ENCODE measurements around the gene GALNTL6.

GALNTL6 gene

GRCh38 chr4:171834640-171835039 is 21.4 kb downstream of the GALNTL6 start:
- H3K4me1 ChIP-seq (ENCODE audit: control insufficient read depth, insufficient read depth, low read length): no peaks in the 10 kb centered on the region
- no peaks in the 10 kb centered on the region for H3K9me3 ChIP-seq (ENCODE audit: control insufficient read depth, insufficient read depth, low read length)

DNA sequence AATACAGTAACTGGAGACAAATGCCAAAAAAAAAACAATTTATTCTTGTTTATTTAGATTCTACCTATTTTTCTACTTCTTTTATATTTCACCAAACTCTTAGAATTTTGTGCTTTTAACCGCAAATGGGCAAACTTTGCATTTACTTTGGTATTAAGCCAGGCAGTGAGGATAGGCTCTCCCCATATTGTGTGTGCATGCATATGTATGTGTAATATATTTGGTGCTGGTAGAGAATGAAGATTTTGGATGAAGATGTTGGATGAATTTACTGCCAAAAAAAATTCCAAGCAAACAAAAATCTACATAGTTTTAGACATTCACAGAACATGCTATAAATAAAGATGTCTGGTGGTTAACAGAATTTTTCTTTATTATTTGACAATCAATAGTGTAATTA is 30.3 kb downstream of the GALNTL6 start:
- H3K4me1 ChIP-seq (ENCODE audit: control insufficient read depth, insufficient read depth, low read length): no peaks in the 10 kb centered on the region
- H3K27me3 ChIP-seq (ENCODE audit: control insufficient read depth, insufficient read depth, low read length): no peaks in the 10 kb centered on the region
- H3K4me3 ChIP-seq (ENCODE audit: low read depth, low read length): no peak overlapping the region
- H3K36me3 ChIP-seq (ENCODE audit: control insufficient read depth, insufficient read depth, low read length): no peaks in the 10 kb centered on the region
- H3K9ac ChIP-seq (ENCODE audit: low read depth, low read length): no peak overlapping the region
- no peaks in the 10 kb centered on the region for H3K9me3 ChIP-seq (ENCODE audit: control insufficient read depth, insufficient read depth, low read length)

More at GRCh38 chr4:171834640-171835039, 21.4 kb downstream of the GALNTL6 start:
- Histone ChIP-seq H3K36me3 (ENCODE audit: control insufficient read depth, insufficient read depth, low read length) (no peaks in the 10 kb centered on the region), H3K4me3 (ENCODE audit: low read depth, low read length) (no peak overlapping the region), H3K27me3 (ENCODE audit: control insufficient read depth, insufficient read depth, low read length) (no peaks in the 10 kb centered on the region), H3K9ac (ENCODE audit: low read depth, low read length) (no peak overlapping the region)

DNA sequence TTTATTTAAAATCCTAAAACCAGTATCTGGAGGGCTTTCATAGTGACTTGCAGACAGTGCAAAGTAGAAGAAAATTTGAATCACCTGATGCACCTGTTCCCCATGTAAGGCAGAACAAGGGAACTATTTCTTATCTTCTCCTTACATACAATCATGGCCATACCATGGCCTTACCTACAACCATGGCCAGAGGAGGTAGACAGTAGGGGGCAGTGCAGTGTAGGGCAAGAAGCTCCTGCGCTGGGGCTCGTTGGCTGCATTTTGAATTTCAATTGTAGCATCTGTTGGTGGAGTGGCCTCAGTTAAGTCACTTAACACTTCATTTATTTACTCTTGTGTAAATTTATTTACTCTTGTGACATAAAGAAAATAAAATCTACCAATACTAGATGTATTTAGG is 33.0 kb downstream of the GALNTL6 start:
- Histone ChIP-seq H3K27me3 (ENCODE audit: control insufficient read depth, insufficient read depth, low read length) (no peaks in the 10 kb centered on the region), H3K4me1 (ENCODE audit: control insufficient read depth, insufficient read depth, low read length) (peaks cover 3% of the 10 kb centered on the region), H3K36me3 (ENCODE audit: control insufficient read depth, insufficient read depth, low read length) (no peaks in the 10 kb centered on the region), H3K9ac (ENCODE audit: low read depth, low read length) (no peak overlapping the region), H3K9me3 (ENCODE audit: control insufficient read depth, insufficient read depth, low read length) (no peaks in the 10 kb centered on the region), H3K4me3 (ENCODE audit: low read depth, low read length) (no peak overlapping the region)

DNA sequence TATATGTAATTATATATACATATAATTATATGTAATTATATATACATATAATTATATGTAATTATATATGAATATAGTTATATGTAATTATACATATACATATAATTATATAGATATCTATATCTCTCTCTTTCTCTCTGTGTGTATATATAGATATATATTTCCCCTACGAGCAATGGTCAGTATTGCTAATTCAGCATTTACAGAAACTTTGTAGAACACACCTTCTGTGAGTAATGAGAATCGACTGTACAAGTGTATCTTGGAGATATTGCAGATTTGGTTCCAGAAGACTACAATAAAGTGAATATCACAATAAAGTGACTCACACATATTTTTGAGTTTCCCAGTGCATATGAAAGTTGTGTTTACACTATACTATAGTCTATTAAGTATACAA is 33.7 kb downstream of the GALNTL6 start:
- no peaks in the 10 kb centered on the region for H3K9me3 ChIP-seq (ENCODE audit: control insufficient read depth, insufficient read depth, low read length)
- H3K9ac ChIP-seq (ENCODE audit: low read depth, low read length): no peak overlapping the region
- H3K36me3 ChIP-seq (ENCODE audit: control insufficient read depth, insufficient read depth, low read length): no peaks in the 10 kb centered on the region
- H3K4me3 ChIP-seq (ENCODE audit: low read depth, low read length): no peak overlapping the region
- H3K4me1 ChIP-seq (ENCODE audit: control insufficient read depth, insufficient read depth, low read length): peaks cover 5% of the 10 kb centered on the region
- H3K27me3 ChIP-seq (ENCODE audit: control insufficient read depth, insufficient read depth, low read length): no peaks in the 10 kb centered on the region

GRCh38 chr4:171847751-171848150 is 34.5 kb downstream of the GALNTL6 start:
- no peak overlapping the region for H3K4me3 ChIP-seq (ENCODE audit: low read depth, low read length)
- H3K36me3 ChIP-seq (ENCODE audit: control insufficient read depth, insufficient read depth, low read length): no peaks in the 10 kb centered on the region
- H3K9ac ChIP-seq (ENCODE audit: low read depth, low read length): no peak overlapping the region
- H3K9me3 ChIP-seq (ENCODE audit: control insufficient read depth, insufficient read depth, low read length): no peaks in the 10 kb centered on the region
- H3K27me3 ChIP-seq (ENCODE audit: control insufficient read depth, insufficient read depth, low read length): no peaks in the 10 kb centered on the region
- peaks cover 5% of the 10 kb centered on the region for H3K4me1 ChIP-seq (ENCODE audit: control insufficient read depth, insufficient read depth, low read length)

DNA sequence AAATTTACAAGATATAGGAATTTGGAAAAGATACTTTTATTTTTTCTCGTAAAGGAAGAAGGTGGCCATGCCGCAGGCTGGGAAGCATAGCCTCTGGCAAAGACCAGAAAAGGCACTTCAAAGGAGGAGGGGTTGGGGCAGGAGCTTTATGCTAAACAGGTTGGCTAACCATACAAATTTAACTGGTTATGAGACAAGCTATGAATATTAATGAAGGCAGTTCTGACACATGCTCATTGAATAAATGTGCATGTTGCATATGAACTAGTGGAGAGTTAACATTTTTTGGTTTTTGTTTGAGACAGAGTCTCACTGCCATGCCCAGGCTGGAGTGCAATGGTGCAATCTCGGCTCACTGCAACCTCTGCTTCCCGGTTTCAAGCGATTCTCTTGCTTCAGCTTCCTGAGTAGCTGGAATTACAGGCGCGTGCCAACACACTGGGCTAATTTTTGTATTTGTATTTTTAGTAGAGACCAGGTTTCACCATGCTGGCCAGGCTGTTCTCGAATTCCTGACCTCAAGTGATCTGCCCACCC is 36.5 kb downstream of the GALNTL6 start:
- peaks cover 5% of the 10 kb centered on the region for H3K4me1 ChIP-seq (ENCODE audit: control insufficient read depth, insufficient read depth, low read length)
- H3K9me3 ChIP-seq (ENCODE audit: control insufficient read depth, insufficient read depth, low read length): no peaks in the 10 kb centered on the region
- H3K36me3 ChIP-seq (ENCODE audit: control insufficient read depth, insufficient read depth, low read length): no peaks in the 10 kb centered on the region
- H3K4me3 ChIP-seq (ENCODE audit: low read depth, low read length): no peak overlapping the region
- no peak overlapping the region for H3K9ac ChIP-seq (ENCODE audit: low read depth, low read length)
- H3K27me3 ChIP-seq (ENCODE audit: control insufficient read depth, insufficient read depth, low read length): no peaks in the 10 kb centered on the region

DNA sequence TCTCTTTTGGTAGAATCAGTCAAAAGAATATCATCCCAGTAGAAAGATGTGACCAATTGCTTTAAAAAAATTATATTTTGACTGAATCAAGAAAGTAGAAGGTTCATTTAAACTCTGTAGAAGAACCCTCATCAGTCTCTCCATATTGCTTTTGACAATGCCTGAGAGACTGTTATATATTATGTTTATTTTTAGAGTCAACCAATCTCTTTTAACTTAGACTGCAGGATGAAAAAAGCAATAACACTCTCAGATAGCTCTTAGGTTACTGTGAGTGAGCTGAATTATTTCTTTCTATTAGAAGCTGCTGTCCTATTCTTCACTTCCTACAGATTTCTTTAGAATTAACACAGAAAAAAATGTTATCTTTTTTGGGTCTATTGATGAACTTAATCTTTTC is 38.1 kb downstream of the GALNTL6 start:
- H3K9ac ChIP-seq (ENCODE audit: low read depth, low read length): no peak overlapping the region
- no peaks in the 10 kb centered on the region for H3K27me3 ChIP-seq (ENCODE audit: control insufficient read depth, insufficient read depth, low read length)
- no peak overlapping the region for H3K4me3 ChIP-seq (ENCODE audit: low read depth, low read length)
- H3K9me3 ChIP-seq (ENCODE audit: control insufficient read depth, insufficient read depth, low read length): no peaks in the 10 kb centered on the region
- peaks cover 5% of the 10 kb centered on the region for H3K4me1 ChIP-seq (ENCODE audit: control insufficient read depth, insufficient read depth, low read length)
- no peaks in the 10 kb centered on the region for H3K36me3 ChIP-seq (ENCODE audit: control insufficient read depth, insufficient read depth, low read length)

GRCh38 chr4:171857302-171858012 is 44.3 kb downstream of the GALNTL6 start:
- Histone ChIP-seq H3K36me3 (ENCODE audit: control insufficient read depth, insufficient read depth, low read length) (no peaks in the 10 kb centered on the region), H3K9me3 (ENCODE audit: control insufficient read depth, insufficient read depth, low read length) (no peaks in the 10 kb centered on the region), H3K9ac (ENCODE audit: low read depth, low read length) (no peak overlapping the region), H3K4me1 (ENCODE audit: control insufficient read depth, insufficient read depth, low read length) (no peaks in the 10 kb centered on the region), H3K27me3 (ENCODE audit: control insufficient read depth, insufficient read depth, low read length) (no peaks in the 10 kb centered on the region), H3K4me3 (ENCODE audit: low read depth, low read length) (no peak overlapping the region)

GRCh38 chr4:171875291-171875690 is 62.1 kb downstream of the GALNTL6 start:
- Histone ChIP-seq H3K9me3 (ENCODE audit: control insufficient read depth, insufficient read depth, low read length) (no peaks in the 10 kb centered on the region), H3K4me3 (ENCODE audit: low read depth, low read length) (no peak overlapping the region), H3K27me3 (ENCODE audit: control insufficient read depth, insufficient read depth, low read length) (no peaks in the 10 kb centered on the region), H3K9ac (ENCODE audit: low read depth, low read length) (no peak overlapping the region), H3K36me3 (ENCODE audit: control insufficient read depth, insufficient read depth, low read length) (no peaks in the 10 kb centered on the region), H3K4me1 (ENCODE audit: control insufficient read depth, insufficient read depth, low read length) (no peaks in the 10 kb centered on the region)

GRCh38 chr4:171876636-171877035 is 63.4 kb downstream of the GALNTL6 start:
- Histone ChIP-seq H3K36me3 (ENCODE audit: control insufficient read depth, insufficient read depth, low read length) (no peaks in the 10 kb centered on the region), H3K27me3 (ENCODE audit: control insufficient read depth, insufficient read depth, low read length) (no peaks in the 10 kb centered on the region), H3K9me3 (ENCODE audit: control insufficient read depth, insufficient read depth, low read length) (no peaks in the 10 kb centered on the region)

DNA sequence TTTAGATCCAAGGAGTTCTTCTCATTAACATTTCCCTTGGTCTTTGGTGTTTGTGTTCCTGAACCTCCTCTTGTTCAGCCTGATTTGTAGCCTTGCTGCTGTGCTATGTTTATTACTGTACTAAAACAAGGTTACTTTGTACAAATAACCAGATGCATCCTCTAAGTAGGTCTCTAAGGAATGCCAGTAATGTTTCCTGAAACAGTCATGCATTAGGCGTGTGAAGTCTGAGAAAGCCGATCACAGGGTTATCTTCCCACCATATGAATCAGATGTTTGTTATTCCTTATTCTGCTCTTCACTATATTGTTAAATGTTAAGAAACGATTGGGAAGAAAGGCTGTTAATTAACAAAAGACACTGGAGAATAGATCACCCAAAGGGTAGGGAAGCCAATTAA is 66.9 kb downstream of the GALNTL6 start:
- Histone ChIP-seq H3K36me3 (ENCODE audit: control insufficient read depth, insufficient read depth, low read length) (no peaks in the 10 kb centered on the region), H3K4me1 (ENCODE audit: control insufficient read depth, insufficient read depth, low read length) (no peaks in the 10 kb centered on the region), H3K4me3 (ENCODE audit: low read depth, low read length) (no peak overlapping the region), H3K27me3 (ENCODE audit: control insufficient read depth, insufficient read depth, low read length) (no peaks in the 10 kb centered on the region), H3K9ac (ENCODE audit: low read depth, low read length) (no peak overlapping the region), H3K9me3 (ENCODE audit: control insufficient read depth, insufficient read depth, low read length) (no peaks in the 10 kb centered on the region)

More at GRCh38 chr4:171876636-171877035, 63.4 kb downstream of the GALNTL6 start:
- Histone ChIP-seq H3K9ac (ENCODE audit: low read depth, low read length) (no peak overlapping the region), H3K4me3 (ENCODE audit: low read depth, low read length) (no peak overlapping the region), H3K4me1 (ENCODE audit: control insufficient read depth, insufficient read depth, low read length) (no peaks in the 10 kb centered on the region)

DNA sequence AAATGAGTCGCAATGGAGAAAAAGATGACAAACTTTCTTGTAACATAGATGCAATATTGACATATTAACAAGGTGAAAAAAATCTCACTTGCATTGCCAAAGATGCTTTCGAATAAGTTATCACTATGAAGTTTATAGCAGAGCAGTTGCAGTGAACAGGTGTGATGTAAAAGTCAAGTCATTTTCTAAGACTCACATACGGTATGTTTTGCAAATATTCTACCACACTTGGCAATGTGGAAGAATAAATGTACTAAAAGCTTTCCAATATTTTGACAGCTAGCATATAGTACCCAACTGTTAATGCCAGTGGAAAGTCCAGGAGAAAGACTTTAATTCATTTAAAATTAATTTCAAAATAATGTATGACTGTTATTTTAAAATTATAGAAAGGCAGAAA is 76.5 kb downstream of the GALNTL6 start:
- H3K27me3 ChIP-seq (ENCODE audit: control insufficient read depth, insufficient read depth, low read length): no peaks in the 10 kb centered on the region

More for the DNA sequence above, 76.5 kb downstream of the GALNTL6 start:
- Histone ChIP-seq H3K4me3 (ENCODE audit: low read depth, low read length) (no peak overlapping the region), H3K9me3 (ENCODE audit: control insufficient read depth, insufficient read depth, low read length) (no peaks in the 10 kb centered on the region), H3K9ac (ENCODE audit: low read depth, low read length) (no peak overlapping the region), H3K4me1 (ENCODE audit: control insufficient read depth, insufficient read depth, low read length) (no peaks in the 10 kb centered on the region), H3K36me3 (ENCODE audit: control insufficient read depth, insufficient read depth, low read length) (no peaks in the 10 kb centered on the region)

All from iPS-15b (cell line).